Astrocyte (in vitro differentiated cells and primary cell): ENCODE data around the gene LIN7C. TPM values are rescaled to one million over a fixed set of nuclear protein-coding genes. Genes with fewer than 3 reads are reported as not detected.

Source experiments
- DNase-seq: peaks from one replicate; pipeline ENCODE4 v3.0.0-alpha.2; 2010; ENCODE audit warnings: low read depth
- FAIRE-seq: peaks from 2 replicates; lab custom pipeline; 2011; peaks lifted over from hg19 to GRCh38; lab: Jason Lieb, UNC
- H2AFZ ChIP-seq: 2 replicates; pipeline ENCODE4 v1.6.0; 2012; ENCODE audit warnings: low read depth, low read length, inconsistent platforms
- H3K27ac ChIP-seq: 2 replicates; pipeline ENCODE4 v1.5.1; 2011; ENCODE audit warnings: low read depth, low read length, inconsistent platforms
- H3K27me3 ChIP-seq: 2 replicates; pipeline ENCODE4 v1.6.0; 2011; ENCODE audit warnings: low read length, inconsistent platforms; ENCODE audit not compliant: insufficient read depth
- H3K36me3 ChIP-seq: 2 replicates; pipeline ENCODE4 v1.5.1; 2011; ENCODE audit warnings: low read length, inconsistent platforms; ENCODE audit not compliant: insufficient read depth
- H3K4me1 ChIP-seq: 2 replicates; pipeline ENCODE4 v1.5.1; 2011; ENCODE audit warnings: low read length, inconsistent platforms; ENCODE audit not compliant: insufficient read depth
- H3K4me2 ChIP-seq: 2 replicates; pipeline ENCODE4 v1.6.0; 2012; ENCODE audit warnings: low read length, inconsistent platforms
- H3K4me3 ChIP-seq: 2 replicates; pipeline ENCODE4 v1.5.1; 2011; ENCODE audit warnings: low read depth, mild to moderate bottlenecking, low read length, inconsistent platforms; ENCODE audit not compliant: insufficient read depth
- H3K79me2 ChIP-seq: 2 replicates; pipeline ENCODE4 v1.6.0; 2012; ENCODE audit warnings: mild to moderate bottlenecking, low read length, inconsistent platforms; ENCODE audit not compliant: insufficient read depth
- H3K9ac ChIP-seq: 2 replicates; pipeline ENCODE4 v1.6.0; 2012; ENCODE audit warnings: mild to moderate bottlenecking, low read length, inconsistent platforms
- H3K9me3 ChIP-seq: 2 replicates; pipeline ENCODE4 v1.5.1; 2012; ENCODE audit warnings: low read depth, mild to moderate bottlenecking, low read length, inconsistent platforms; ENCODE audit not compliant: insufficient read depth
- H4K20me1 ChIP-seq: 2 replicates; pipeline ENCODE4 v1.6.0; 2012; ENCODE audit warnings: low read length, inconsistent platforms; ENCODE audit not compliant: insufficient read depth
- H3K27ac Mint-ChIP-seq: one replicate; pipeline ENCODE4 v1.8.0; 2021; ENCODE audit warnings: mild to moderate bottlenecking, mixed read lengths; ENCODE audit not compliant: unreplicated experiment
- H3K27me3 Mint-ChIP-seq: one replicate; pipeline ENCODE4 v1.8.0; 2021; ENCODE audit warnings: low read depth, mixed read lengths; ENCODE audit not compliant: unreplicated experiment
- H3K36me3 Mint-ChIP-seq: one replicate; pipeline ENCODE4 v1.8.0; 2021; ENCODE audit warnings: low read depth, mixed read lengths; ENCODE audit not compliant: unreplicated experiment
- H3K4me1 Mint-ChIP-seq: one replicate; pipeline ENCODE4 v1.8.0; 2021; ENCODE audit warnings: low read depth, mixed read lengths; ENCODE audit not compliant: unreplicated experiment
- H3K4me3 Mint-ChIP-seq: one replicate; pipeline ENCODE4 v1.8.0; 2021; ENCODE audit warnings: mild to moderate bottlenecking, moderate library complexity, mixed read lengths; ENCODE audit not compliant: unreplicated experiment
- H3K9me3 Mint-ChIP-seq: one replicate; pipeline ENCODE4 v1.8.0; 2021; ENCODE audit warnings: mild to moderate bottlenecking, mixed read lengths; ENCODE audit not compliant: unreplicated experiment
- EZH2 ChIP-seq: IDR thresholded peaks from 2 replicates; pipeline ENCODE4 v1.6.1; 2012; ENCODE audit warnings: mild to moderate bottlenecking, low read length, inconsistent platforms; ENCODE audit not compliant: insufficient read depth
- total RNA-seq: library from RNA; stranded (reverse); gene quantifications from 2 replicates; pipeline ENCODE4 v1.2.1, GENCODE V29; 2021
- TF ChIP-seq, protein P1 (sequence below): IDR thresholded peaks from 2 replicates; pipeline ENCODE4 v1.5.1; 2011; ENCODE audit warnings: low read depth, mild to moderate bottlenecking, inconsistent platforms, low read length, moderate library complexity; ENCODE audit not compliant: insufficient read depth

The LIN7C gene
- total RNA-seq, 1 donor from 2014 or later: 38.7 TPM

DNA sequence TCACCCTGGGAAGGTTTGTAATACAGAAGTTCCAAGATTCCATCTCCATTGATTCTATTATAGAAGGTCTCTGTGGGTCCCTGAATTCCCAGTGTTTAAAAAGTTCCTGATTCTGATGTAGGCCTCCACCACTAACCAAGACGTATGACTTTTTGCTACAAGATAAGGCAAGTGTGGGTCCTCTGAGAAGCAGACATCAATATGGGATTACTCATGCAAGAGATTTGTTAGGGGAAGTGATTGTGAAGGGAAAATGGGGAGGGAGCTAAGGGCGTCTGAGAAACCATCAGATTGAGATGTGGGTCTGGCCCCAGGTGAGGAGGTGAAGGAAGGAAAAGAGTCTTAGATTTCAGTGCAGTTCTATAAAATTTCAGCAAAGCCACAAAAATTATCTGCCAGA, 23.8 kb downstream of the LIN7C start:
- Mint-ChIP-seq H3K36me3 (no peaks in the 10 kb centered on the region), H3K27ac (peak overlapping the region; percentile 51), H3K4me3 (no peak overlapping the region), H3K27me3 (no peaks in the 10 kb centered on the region), H3K4me1 (peaks cover 10% of the 10 kb centered on the region), H3K9me3 (no peaks in the 10 kb centered on the region)
- H3K27me3 ChIP-seq: no peaks in the 10 kb centered on the region
- H2AFZ ChIP-seq: no peak overlapping the region
- no peaks in the 10 kb centered on the region for H3K9me3 ChIP-seq
- no peak overlapping the region for H3K4me2 ChIP-seq
- H3K9ac ChIP-seq: no peak overlapping the region
- H4K20me1 ChIP-seq: no peaks in the 10 kb centered on the region
- no peaks in the 10 kb centered on the region for H3K4me1 ChIP-seq
- DNase-seq (peak; percentile 68), FAIRE-seq (no peak)
- H3K27ac ChIP-seq: no peak overlapping the region
- H3K79me2 ChIP-seq: no peaks in the 10 kb centered on the region
- no peak overlapping the region for H3K4me3 ChIP-seq
- no peak for TF ChIP-seq EZH2
- TF ChIP-seq, protein P1, sequence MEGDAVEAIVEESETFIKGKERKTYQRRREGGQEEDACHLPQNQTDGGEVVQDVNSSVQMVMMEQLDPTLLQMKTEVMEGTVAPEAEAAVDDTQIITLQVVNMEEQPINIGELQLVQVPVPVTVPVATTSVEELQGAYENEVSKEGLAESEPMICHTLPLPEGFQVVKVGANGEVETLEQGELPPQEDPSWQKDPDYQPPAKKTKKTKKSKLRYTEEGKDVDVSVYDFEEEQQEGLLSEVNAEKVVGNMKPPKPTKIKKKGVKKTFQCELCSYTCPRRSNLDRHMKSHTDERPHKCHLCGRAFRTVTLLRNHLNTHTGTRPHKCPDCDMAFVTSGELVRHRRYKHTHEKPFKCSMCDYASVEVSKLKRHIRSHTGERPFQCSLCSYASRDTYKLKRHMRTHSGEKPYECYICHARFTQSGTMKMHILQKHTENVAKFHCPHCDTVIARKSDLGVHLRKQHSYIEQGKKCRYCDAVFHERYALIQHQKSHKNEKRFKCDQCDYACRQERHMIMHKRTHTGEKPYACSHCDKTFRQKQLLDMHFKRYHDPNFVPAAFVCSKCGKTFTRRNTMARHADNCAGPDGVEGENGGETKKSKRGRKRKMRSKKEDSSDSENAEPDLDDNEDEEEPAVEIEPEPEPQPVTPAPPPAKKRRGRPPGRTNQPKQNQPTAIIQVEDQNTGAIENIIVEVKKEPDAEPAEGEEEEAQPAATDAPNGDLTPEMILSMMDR: no peak
- no peaks in the 10 kb centered on the region for H3K36me3 ChIP-seq

DNA sequence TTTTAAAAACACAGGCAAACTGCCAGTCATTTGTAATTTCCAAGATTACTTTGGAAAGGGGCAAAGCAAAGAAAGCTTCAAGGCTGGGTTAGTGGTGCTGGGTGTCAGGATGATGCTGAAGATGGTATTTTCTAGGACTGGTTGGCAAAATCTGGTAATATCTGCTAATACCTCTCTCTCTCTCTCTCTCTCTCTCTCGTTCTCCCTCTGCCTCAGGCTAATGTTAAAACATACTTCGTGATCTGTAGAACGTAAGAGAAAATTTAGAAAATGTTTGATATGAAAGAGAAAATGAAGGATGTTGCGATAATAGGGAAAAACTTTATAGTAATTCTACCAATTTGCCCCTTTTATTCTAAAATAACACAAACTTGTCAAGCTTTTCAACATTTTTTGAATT, 24.6 kb downstream of the LIN7C start:
- H3K4me2 ChIP-seq: no peak overlapping the region
- H3K9me3 Mint-ChIP-seq: no peaks in the 10 kb centered on the region
- H3K27ac Mint-ChIP-seq: no peak overlapping the region
- no peak overlapping the region for H2AFZ ChIP-seq
- no peaks in the 10 kb centered on the region for H3K9me3 ChIP-seq
- no peak overlapping the region for H3K4me3 ChIP-seq
- no peaks in the 10 kb centered on the region for H3K27me3 Mint-ChIP-seq
- no peaks in the 10 kb centered on the region for H4K20me1 ChIP-seq
- no peak overlapping the region for H3K4me3 Mint-ChIP-seq
- H3K4me1 Mint-ChIP-seq: peaks cover 10% of the 10 kb centered on the region
- no peaks in the 10 kb centered on the region for H3K36me3 Mint-ChIP-seq
- no peak overlapping the region for H3K27ac ChIP-seq
- H3K9ac ChIP-seq: no peak overlapping the region
- FAIRE-seq (no peak), DNase-seq (no peak)
- no peaks in the 10 kb centered on the region for H3K79me2 ChIP-seq
- TF ChIP-seq EZH2: no peak
- TF ChIP-seq, protein P1: no peak
- H3K27me3 ChIP-seq: no peaks in the 10 kb centered on the region
- no peaks in the 10 kb centered on the region for H3K36me3 ChIP-seq
- no peaks in the 10 kb centered on the region for H3K4me1 ChIP-seq

DNA sequence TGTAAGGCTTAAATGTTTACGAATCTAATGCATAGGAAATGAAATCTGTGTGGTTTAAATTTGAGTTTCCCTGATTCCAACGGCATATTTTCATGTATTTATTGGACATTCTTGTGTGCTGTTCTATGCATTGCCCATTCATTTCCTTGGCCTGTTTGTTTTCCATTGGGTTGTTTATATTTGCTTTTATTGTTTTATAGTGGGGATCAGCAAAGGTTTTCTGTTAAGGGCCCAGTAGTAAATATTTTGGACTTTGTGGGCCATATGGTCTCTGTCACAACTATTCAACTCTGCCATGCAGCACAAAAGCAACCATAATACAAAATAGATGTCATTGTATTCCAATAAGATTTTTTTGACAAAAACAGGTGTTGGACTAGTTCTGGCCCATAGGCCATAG, 28.7 kb downstream of the LIN7C start:
- no peak overlapping the region for H3K4me3 Mint-ChIP-seq
- H3K36me3 Mint-ChIP-seq: no peaks in the 10 kb centered on the region
- peaks cover 6% of the 10 kb centered on the region for H3K4me1 Mint-ChIP-seq
- no peaks in the 10 kb centered on the region for H3K4me1 ChIP-seq
- no peak overlapping the region for H2AFZ ChIP-seq
- TF ChIP-seq, protein P1: no peak
- no peak for TF ChIP-seq EZH2
- H3K9me3 Mint-ChIP-seq: no peaks in the 10 kb centered on the region
- no peaks in the 10 kb centered on the region for H3K9me3 ChIP-seq
- H3K27ac Mint-ChIP-seq: no peak overlapping the region
- no peak for FAIRE-seq
- H4K20me1 ChIP-seq: no peaks in the 10 kb centered on the region
- DNase-seq: no peak
- H3K4me3 ChIP-seq: no peak overlapping the region
- H3K27me3 Mint-ChIP-seq: no peaks in the 10 kb centered on the region
- no peak overlapping the region for H3K9ac ChIP-seq
- no peaks in the 10 kb centered on the region for H3K27me3 ChIP-seq
- no peaks in the 10 kb centered on the region for H3K79me2 ChIP-seq
- H3K36me3 ChIP-seq: no peaks in the 10 kb centered on the region
- no peak overlapping the region for H3K4me2 ChIP-seq
- no peak overlapping the region for H3K27ac ChIP-seq
